GM10248 (cell line): ENCODE data around the gene JMJD4.

Experiments used
- CTCF ChIA-PET: fragments of 300-600 bp; sonication (Branson Sonifier 250); formaldehyde crosslinking; extraction: SDS; loops from one replicate; lab custom pipeline; 2021; ENCODE audit warnings: antibody characterized with exemption; lab: Yijun Ruan, JAX
- POLR2A ChIA-PET: fragments of 350-650 bp; sonication (Branson Sonifier 250); formaldehyde crosslinking; extraction: SDS; loops from one replicate; lab custom pipeline; 2020; ENCODE audit warnings: antibody characterized with exemption; lab: Yijun Ruan, JAX
- DNase-seq: peaks from one replicate; pipeline ENCODE4 v3.0.0; 2012; ENCODE audit errors: extremely low spot score
- TF ChIP-seq, protein P1 (sequence below): IDR thresholded peaks from 2 replicates; pipeline ENCODE4 v1.5.1; 2012; ENCODE audit warnings: mild to moderate bottlenecking, low read depth; ENCODE audit errors: extremely low read depth, missing control alignments, control extremely low read depth

Gene JMJD4

GRCh38 chr1:227733751-227734545 lies 1.2 kb downstream of the JMJD4 start:
- CTCF ChIA-PET = interaction anchor here (1.5 kb wide), 1 partner anchor 16 kb away, joined by 3 read pairs; no protein-coding TSS in a partner anchor
- no peak for DNase-seq
- TF ChIP-seq, protein P1, sequence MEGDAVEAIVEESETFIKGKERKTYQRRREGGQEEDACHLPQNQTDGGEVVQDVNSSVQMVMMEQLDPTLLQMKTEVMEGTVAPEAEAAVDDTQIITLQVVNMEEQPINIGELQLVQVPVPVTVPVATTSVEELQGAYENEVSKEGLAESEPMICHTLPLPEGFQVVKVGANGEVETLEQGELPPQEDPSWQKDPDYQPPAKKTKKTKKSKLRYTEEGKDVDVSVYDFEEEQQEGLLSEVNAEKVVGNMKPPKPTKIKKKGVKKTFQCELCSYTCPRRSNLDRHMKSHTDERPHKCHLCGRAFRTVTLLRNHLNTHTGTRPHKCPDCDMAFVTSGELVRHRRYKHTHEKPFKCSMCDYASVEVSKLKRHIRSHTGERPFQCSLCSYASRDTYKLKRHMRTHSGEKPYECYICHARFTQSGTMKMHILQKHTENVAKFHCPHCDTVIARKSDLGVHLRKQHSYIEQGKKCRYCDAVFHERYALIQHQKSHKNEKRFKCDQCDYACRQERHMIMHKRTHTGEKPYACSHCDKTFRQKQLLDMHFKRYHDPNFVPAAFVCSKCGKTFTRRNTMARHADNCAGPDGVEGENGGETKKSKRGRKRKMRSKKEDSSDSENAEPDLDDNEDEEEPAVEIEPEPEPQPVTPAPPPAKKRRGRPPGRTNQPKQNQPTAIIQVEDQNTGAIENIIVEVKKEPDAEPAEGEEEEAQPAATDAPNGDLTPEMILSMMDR = no peak
- POLR2A ChIA-PET = no interaction called here

GRCh38 chr1:227733309-227733705 lies 1.8 kb downstream of the JMJD4 start:
- TF ChIP-seq, protein P1 = no peak
- CTCF ChIA-PET = no interaction called here
- POLR2A ChIA-PET = no interaction called here
- DNase-seq = no peak

- CTCF ChIA-PET = no interaction called here
- TF ChIP-seq, protein P1 = no peak
- DNase-seq = no peak
- POLR2A ChIA-PET = no interaction called here
Observed at GRCh38 chr1:227732586-227733308, 2.4 kb downstream of the JMJD4 start.

DNA sequence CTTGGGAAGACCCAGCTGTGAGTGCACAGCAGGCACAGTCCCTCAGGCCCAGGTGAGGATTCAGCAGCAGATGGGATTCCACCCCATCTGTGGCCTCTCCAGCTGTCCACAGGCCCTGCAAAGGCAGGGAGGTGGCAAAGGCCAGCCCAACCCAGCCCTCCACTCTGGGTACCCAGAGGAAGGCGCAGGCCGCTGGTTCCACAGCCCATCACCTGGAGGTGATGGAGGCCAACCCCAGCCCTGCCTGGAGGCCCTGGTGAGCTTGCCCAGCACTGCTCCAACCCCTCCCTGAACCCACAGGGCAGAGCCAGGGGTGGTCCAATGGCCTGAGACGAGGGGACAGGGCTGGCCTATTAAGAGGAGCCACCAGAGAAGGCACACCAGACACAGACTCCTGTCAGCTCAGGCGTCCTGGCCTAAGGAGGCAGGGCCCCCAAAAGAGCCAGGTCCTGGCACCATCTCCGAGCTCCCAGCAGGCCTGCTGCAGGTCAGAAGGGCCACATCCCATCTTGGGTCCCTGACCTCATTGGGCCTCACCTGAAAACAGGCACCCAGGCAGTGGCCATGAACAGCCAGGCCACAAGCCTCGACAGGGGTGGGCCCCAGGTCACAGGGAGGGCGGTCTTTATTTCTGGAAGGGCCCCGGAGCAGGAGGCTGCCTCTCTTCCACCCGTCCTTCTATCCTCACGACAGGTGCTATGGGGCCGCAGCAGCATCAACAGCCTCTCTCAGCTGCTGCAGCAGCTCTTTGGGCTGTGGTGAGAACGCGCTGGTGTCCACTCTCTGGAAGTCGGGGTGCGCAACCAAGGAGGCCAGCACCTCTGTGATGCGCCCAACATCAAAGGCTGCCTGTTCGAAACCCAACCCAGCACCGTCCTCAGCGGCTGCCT lies 3.2 kb downstream of the JMJD4 start:
- CTCF ChIA-PET = interaction anchor here (1.0 kb wide), 1 partner anchor 187 kb away, joined by 3 read pairs; no protein-coding TSS in a partner anchor
- DNase-seq = no peak
- POLR2A ChIA-PET = no interaction called here
- TF ChIP-seq, protein P1 = no peak

GRCh38 chr1:227731241-227731677 lies 3.8 kb downstream of the JMJD4 start:
- CTCF ChIA-PET = interaction anchor here (1.0 to 1.4 kb wide), 4 partner anchors 11 to 186 kb away, joined by 3 to 9 read pairs (median 4); no protein-coding TSS in a partner anchor
- POLR2A ChIA-PET = no interaction called here
- DNase-seq = no peak
- TF ChIP-seq, protein P1 = no peak

- CTCF ChIA-PET = interaction anchor here (0.6 to 1.4 kb wide), 10 partner anchors 8 to 210 kb away, joined by 3 to 9 read pairs (median 3); no protein-coding TSS in a partner anchor
- TF ChIP-seq, protein P1 = no peak
- POLR2A ChIA-PET = no interaction called here
- DNase-seq = no peak
Observed at GRCh38 chr1:227730630-227731151, 4.4 kb downstream of the JMJD4 start.
